IPS-NIHi7 (cell line): ENCODE data around the gene RABGEF1.
A peak's percentile ranks its signal among the peaks of the same experiment; 100 is the strongest.
"Not testable (repeated sequence)": the region's sequence is repeated elsewhere in the genome, so short reads cannot be mapped to it uniquely, and the experiment has no call there.

Experiments
- DNase-seq: peaks from one replicate; pipeline ENCODE4 v3.0.0; 2012; ENCODE audit warnings: mixed read lengths; ENCODE audit errors: extremely low spot score

The RABGEF1 gene

GRCh38 chr7:66810716-66811115 is 70.2 kb downstream of the RABGEF1 start:
- no peak for DNase-seq

GRCh38 chr7:66815186-66815875 is 74.8 kb downstream of the RABGEF1 start:
- DNase-seq, result not testable (repeated sequence)

GRCh38 chr7:66815951-66816350 is 75.4 kb downstream of the RABGEF1 start:
- DNase-seq, result no peak

- not testable (repeated sequence) for DNase-seq
Observed at GRCh38 chr7:66816658-66817057, 76.1 kb downstream of the RABGEF1 start.

- DNase-seq, result not testable (repeated sequence)
Observed at GRCh38 chr7:66817208-66817795, 76.8 kb downstream of the RABGEF1 start.

- DNase-seq, result not testable (repeated sequence)
Observed at GRCh38 chr7:66817956-66818355, 77.4 kb downstream of the RABGEF1 start.

GRCh38 chr7:66824041-66824440 is 83.5 kb downstream of the RABGEF1 start:
- DNase-seq, result no peak

- peak; percentile 48 for DNase-seq
Observed at GRCh38 chr7:66825538-66825937, 85.0 kb downstream of the RABGEF1 start.

GRCh38 chr7:66826649-66827048 is 86.1 kb downstream of the RABGEF1 start:
- DNase-seq, result no peak

GRCh38 chr7:66830976-66831375 is 90.4 kb downstream of the RABGEF1 start:
- DNase-seq, result not testable (repeated sequence)

GRCh38 chr7:66832531-66833351 is 92.2 kb downstream of the RABGEF1 start:
- no peak for DNase-seq

GRCh38 chr7:66837007-66837406 is 96.5 kb downstream of the RABGEF1 start:
- DNase-seq, result peak; percentile 60

- no peak for DNase-seq
Observed at GRCh38 chr7:66837661-66838060, 97.1 kb downstream of the RABGEF1 start.

GRCh38 chr7:66839814-66840213 is 99.3 kb downstream of the RABGEF1 start:
- DNase-seq, result no peak

- no peak for DNase-seq
Observed at GRCh38 chr7:66840316-66840715, 99.8 kb downstream of the RABGEF1 start.

- DNase-seq, result no peak
Observed at GRCh38 chr7:66841898-66842297, 101.4 kb downstream of the RABGEF1 start.

GRCh38 chr7:66843492-66843891 is 103.0 kb downstream of the RABGEF1 start:
- not testable (repeated sequence) for DNase-seq

GRCh38 chr7:66844552-66845378 is 104.2 kb downstream of the RABGEF1 start:
- DNase-seq, result peak; percentile 97

GRCh38 chr7:66845379-66846095 is 105.0 kb downstream of the RABGEF1 start:
- DNase-seq, result no peak

- DNase-seq, result not testable (repeated sequence)
Observed at GRCh38 chr7:66846096-66846445, 105.5 kb downstream of the RABGEF1 start.

GRCh38 chr7:66847523-66847855 is 107.0 kb downstream of the RABGEF1 start:
- DNase-seq, result not testable (repeated sequence)
